Activated B cell treated with CpG ODN at 0.5 μM for 24 hours (primary cell): ENCODE data around the gene OBP2B. TPM values are rescaled to one million over a fixed set of nuclear protein-coding genes. Genes with fewer than 3 reads are reported as not detected.
"Not testable (repeated sequence)": the region's sequence is repeated elsewhere in the genome, so short reads cannot be mapped to it uniquely, and the experiment has no call there.

Experiments
- ATAC-seq: fragments of 200-7000 bp; cut with Tn5 transposase; one replicate; pipeline ENCODE4 v1.10.0; 2021; ENCODE audit warnings: low read depth, mild to moderate bottlenecking, moderate library complexity
- CTCF ChIA-PET: fragments of 350-600 bp; sonication (Branson Sonifier 250); formaldehyde crosslinking; loops from one replicate; lab custom pipeline; 2021; ENCODE audit warnings: antibody characterized with exemption; lab: Charles Lee
- POLR2A ChIA-PET: fragments of 350-600 bp; sonication (Branson Sonifier 250); formaldehyde crosslinking; loops from one replicate; lab custom pipeline; 2021; ENCODE audit warnings: antibody characterized with exemption; lab: Charles Lee
- DNase-seq: peaks from one replicate; pipeline ENCODE4 v3.0.0; 2022
- H3K27ac Mint-ChIP-seq: one replicate; pipeline ENCODE4 v1.8.0; 2020; ENCODE audit warnings: mixed read lengths
- H3K27me3 Mint-ChIP-seq: one replicate; pipeline ENCODE4 v1.8.0; 2021; ENCODE audit warnings: mixed read lengths
- H3K36me3 Mint-ChIP-seq: one replicate; pipeline ENCODE4 v1.8.0; 2021; ENCODE audit warnings: low read depth, mixed read lengths
- H3K4me1 Mint-ChIP-seq: one replicate; pipeline ENCODE4 v1.8.0; 2021; ENCODE audit warnings: mixed read lengths
- H3K4me3 Mint-ChIP-seq: one replicate; pipeline ENCODE4 v1.8.0; 2020; ENCODE audit warnings: mild to moderate bottlenecking, mixed read lengths
- H3K9me3 Mint-ChIP-seq: one replicate; pipeline ENCODE4 v1.8.0; 2020; ENCODE audit warnings: mixed read lengths
- intact Hi-C: fragments of 100-400 bp; cut with micrococcal nuclease; formaldehyde crosslinking; loops from one replicate; pipeline ENCODE4 v1.15.1; 2024
- total RNA-seq: library from RNA; stranded (reverse); gene quantifications from 2 replicates; pipeline ENCODE4 v1.2.3, GENCODE V29; 2022
- TF ChIP-seq, protein P1 (sequence below): fragments of 200-600 bp; IDR thresholded peaks from one replicate; pipeline ENCODE4 v1.8.0; 2022; ENCODE audit warnings: antibody characterized with exemption, mild to moderate bottlenecking

The OBP2B gene, protein sequence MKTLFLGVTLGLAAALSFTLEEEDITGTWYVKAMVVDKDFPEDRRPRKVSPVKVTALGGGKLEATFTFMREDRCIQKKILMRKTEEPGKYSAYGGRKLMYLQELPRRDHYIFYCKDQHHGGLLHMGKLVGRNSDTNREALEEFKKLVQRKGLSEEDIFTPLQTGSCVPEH
- not detected in 2 replicates for total RNA-seq

DNA sequence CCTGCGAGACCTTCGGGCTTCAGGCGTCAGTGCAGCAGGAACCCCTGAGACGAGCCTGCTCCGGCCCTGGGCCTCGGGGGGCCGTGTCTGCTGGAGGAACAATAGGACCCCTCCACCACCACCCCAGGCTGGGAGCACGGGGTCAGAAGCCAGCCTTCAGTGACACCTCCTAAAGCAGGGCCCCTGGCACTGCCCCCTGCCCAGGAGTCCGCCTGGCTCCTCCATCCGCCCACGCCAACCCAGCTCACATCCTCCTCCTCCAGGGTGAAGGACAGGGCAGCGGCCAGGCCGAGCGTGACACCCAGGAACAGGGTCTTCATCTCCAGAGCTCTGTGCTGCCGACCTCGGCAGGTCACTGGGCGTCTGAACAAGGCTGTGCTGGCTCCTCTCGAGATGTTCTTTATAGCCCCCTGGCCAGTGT, at the start of gene OBP2B:
TSS of gene OBP2B (minus strand) at position 371 of the 421 bp plus-strand sequence. CDS start at position 320, 51 bp downstream.
- intact Hi-C loops, CTCF ChIA-PET, H3K27ac Mint-ChIP-seq, H3K36me3 Mint-ChIP-seq, ATAC-seq, POLR2A ChIA-PET, DNase-seq, H3K9me3 Mint-ChIP-seq, H3K4me1 Mint-ChIP-seq, H3K4me3 Mint-ChIP-seq: not testable (repeated sequence)
- H3K27me3 Mint-ChIP-seq: peaks cover 13% of the 10 kb centered on the region

DNA sequence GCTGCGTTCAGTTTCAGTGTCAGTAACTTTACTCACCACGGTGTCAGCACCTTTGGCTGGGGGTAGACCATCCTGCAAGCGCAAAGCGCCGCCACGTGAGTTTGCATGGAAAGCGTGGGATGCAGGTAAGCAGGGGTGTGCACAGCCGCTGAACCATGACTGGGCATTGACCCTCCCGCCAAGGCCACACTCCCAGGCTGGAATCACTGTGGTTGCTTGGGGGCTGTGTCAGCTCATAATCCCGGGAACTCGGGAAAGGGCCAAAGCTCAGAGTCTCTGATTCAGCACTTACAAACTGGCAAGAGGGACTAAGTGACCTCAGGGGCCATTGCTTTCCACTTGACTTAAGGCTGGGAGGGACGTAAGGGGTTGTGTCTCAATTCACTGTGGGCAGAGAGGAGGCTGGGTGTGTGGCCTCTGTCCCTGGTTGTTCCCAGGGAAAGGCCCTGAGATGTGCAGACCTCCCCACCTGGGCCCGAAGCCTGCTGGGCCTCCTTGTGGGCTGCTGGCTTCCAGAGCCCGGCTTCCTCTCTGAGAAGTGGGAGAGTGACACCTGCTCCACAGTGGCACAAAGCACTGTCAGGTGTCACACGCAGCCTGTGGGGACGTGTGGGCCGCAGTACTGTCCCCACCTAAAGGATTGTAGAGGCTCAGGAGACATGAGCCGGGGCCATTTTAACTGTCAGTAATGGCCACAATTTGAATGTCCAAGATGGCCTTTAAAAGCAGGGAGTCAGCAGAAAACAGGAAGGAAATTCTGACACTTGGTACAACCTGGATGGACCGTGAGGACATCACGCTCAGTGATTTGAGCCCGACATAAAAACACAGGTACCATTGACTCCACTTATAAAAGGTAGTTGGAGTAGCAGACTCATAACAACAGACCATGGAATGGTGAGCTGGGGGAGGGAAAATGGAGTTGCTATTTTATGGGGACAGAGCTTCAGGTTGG, 49.3 kb upstream of the OBP2B start:
- Mint-ChIP-seq H3K27me3 (peaks cover 4% of the 10 kb centered on the region), H3K4me1 (no peaks in the 10 kb centered on the region), H3K36me3 (no peaks in the 10 kb centered on the region), H3K27ac (no peak overlapping the region), H3K9me3 (no peaks in the 10 kb centered on the region), H3K4me3 (no peak overlapping the region)
- TF ChIP-seq, protein P1, sequence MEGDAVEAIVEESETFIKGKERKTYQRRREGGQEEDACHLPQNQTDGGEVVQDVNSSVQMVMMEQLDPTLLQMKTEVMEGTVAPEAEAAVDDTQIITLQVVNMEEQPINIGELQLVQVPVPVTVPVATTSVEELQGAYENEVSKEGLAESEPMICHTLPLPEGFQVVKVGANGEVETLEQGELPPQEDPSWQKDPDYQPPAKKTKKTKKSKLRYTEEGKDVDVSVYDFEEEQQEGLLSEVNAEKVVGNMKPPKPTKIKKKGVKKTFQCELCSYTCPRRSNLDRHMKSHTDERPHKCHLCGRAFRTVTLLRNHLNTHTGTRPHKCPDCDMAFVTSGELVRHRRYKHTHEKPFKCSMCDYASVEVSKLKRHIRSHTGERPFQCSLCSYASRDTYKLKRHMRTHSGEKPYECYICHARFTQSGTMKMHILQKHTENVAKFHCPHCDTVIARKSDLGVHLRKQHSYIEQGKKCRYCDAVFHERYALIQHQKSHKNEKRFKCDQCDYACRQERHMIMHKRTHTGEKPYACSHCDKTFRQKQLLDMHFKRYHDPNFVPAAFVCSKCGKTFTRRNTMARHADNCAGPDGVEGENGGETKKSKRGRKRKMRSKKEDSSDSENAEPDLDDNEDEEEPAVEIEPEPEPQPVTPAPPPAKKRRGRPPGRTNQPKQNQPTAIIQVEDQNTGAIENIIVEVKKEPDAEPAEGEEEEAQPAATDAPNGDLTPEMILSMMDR: no peak
- DNase-seq (no peak), ATAC-seq (no peak)
- POLR2A ChIA-PET: no interaction called here
- intact Hi-C loops: no loop called here
- CTCF ChIA-PET: no interaction called here

DNA sequence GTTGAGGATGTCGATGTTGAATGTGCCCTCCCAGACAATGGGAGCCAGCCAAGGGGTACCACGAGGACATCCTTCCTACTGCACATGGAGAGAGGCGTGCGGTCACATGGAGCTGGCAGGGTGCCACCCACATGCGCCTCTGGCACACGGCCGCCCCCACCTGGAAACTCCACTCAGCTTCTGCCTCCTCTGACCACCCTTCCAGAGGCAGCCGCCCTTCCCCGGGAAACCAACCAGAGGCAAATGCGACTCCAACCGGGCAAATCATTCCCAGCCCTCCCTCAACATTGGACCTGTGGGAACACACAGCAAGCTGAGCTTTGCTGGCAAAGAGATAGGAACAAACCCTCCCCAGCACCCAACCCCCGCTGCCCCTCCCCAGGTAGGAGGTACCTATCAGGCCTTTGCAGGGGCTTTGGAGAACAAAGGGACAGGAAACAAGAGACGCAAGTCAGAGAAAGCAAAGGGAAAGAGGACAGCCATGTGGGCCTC, 48.5 kb upstream of the OBP2B start:
- Mint-ChIP-seq H3K27ac (no peak overlapping the region), H3K9me3 (no peaks in the 10 kb centered on the region), H3K4me3 (no peak overlapping the region), H3K4me1 (no peaks in the 10 kb centered on the region), H3K27me3 (peaks cover 4% of the 10 kb centered on the region), H3K36me3 (no peaks in the 10 kb centered on the region)
- intact Hi-C loops: no loop called here
- TF ChIP-seq, protein P1: no peak
- DNase-seq (no peak), ATAC-seq (no peak)
- POLR2A ChIA-PET: no interaction called here
- CTCF ChIA-PET: no interaction called here

DNA sequence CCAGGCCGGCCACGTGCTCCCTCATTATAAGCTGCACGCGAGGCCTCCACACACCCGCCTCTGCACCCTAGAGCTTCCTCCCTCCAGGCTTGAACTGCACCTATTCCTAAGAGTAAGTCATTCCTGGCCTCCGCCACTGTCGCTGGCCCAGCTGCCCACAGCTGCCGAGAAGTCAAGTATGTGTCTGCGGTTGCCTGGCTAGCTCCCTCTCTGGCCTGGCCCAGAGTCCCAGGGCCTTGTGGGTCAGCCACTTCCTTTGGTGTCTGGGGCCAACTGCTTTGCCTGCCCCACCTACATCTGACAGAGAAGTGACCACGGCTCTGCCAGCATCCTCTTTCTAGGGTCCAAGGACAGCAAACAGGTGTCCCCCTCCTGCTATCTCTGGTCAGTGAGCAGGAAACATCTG, 47.6 kb upstream of the OBP2B start:
- Mint-ChIP-seq H3K36me3 (no peaks in the 10 kb centered on the region), H3K9me3 (no peaks in the 10 kb centered on the region), H3K27ac (no peak overlapping the region), H3K4me3 (no peak overlapping the region), H3K27me3 (peaks cover 4% of the 10 kb centered on the region), H3K4me1 (no peaks in the 10 kb centered on the region)
- ChIA-PET POLR2A (no interaction called here), CTCF (no interaction called here)
- intact Hi-C loops: no loop called here
- TF ChIP-seq, protein P1: no peak
- ATAC-seq: no peak
- DNase-seq: no peak

DNA sequence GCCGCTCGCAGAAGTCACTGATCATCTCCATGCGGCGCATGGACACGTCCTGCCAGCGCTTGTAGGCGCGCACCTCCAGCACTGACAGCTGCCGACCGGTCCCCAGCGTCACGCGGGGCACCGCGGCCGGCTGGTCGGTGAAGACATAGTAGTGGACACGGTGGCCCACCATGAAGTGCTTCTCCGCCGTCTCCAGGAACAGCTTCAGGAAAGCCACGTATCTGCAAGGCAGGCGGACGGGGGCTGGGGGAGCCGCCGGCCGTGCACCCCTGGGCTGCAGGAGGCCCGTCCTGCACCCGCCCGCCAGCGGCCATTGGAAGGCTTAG, 47.0 kb upstream of the OBP2B start:
- ATAC-seq (no peak), DNase-seq (no peak)
- intact Hi-C loops: no loop called here
- Mint-ChIP-seq H3K9me3 (no peaks in the 10 kb centered on the region), H3K4me1 (no peaks in the 10 kb centered on the region), H3K27ac (no peak overlapping the region), H3K36me3 (no peaks in the 10 kb centered on the region), H3K27me3 (peaks cover 4% of the 10 kb centered on the region), H3K4me3 (no peak overlapping the region)
- TF ChIP-seq, protein P1: no peak
- ChIA-PET POLR2A (no interaction called here), CTCF (no interaction called here)
